Lower leg skin (tissue), 3 donors: ENCODE data around the gene IL7R.

Experiments used
- CTCF ChIP-seq, 3 donors: fragments of 450-650 bp; IDR thresholded peaks; one replicate each; pipeline ENCODE4 v1.5.1; 2016; ENCODE audit warnings: antibody characterized with exemption in 3 of 3, mild to moderate bottlenecking in 3 of 3, moderate library complexity in 2 of 3
- POLR2A ChIP-seq, 2 donors: fragments of 450-650 bp; IDR thresholded peaks; one replicate each; pipeline ENCODE4 v1.6.1; 2016 to 2017; ENCODE audit warnings: antibody characterized with exemption in 2 of 2, mild to moderate bottlenecking in 1 of 2, moderate library complexity in 1 of 2

GRCh38 chr5:35902046-35902672, 45.5 kb downstream of the IL7R start:
- no peak for TF ChIP-seq POLR2A (IDR thresholded peaks at IDR 0.05)
- TF ChIP-seq CTCF (IDR thresholded peaks at IDR 0.05), result no peak
